HEK293T (cell line): ENCODE data around the gene ALOX12B.

Experiments used
- ARNT ChIP-seq: fragments of 450-650 bp; IDR thresholded peaks from 2 replicates; pipeline ENCODE4 v1.6.1; 2017; ENCODE audit warnings: mild to moderate bottlenecking
- BHLHE40 ChIP-seq: fragments of 450-650 bp; IDR thresholded peaks from 2 replicates; pipeline ENCODE4 v1.6.1; 2016; ENCODE audit warnings: mild to moderate bottlenecking, moderate library complexity, borderline replicate concordance
- CTBP1 ChIP-seq: fragments of 450-650 bp; IDR thresholded peaks from 2 replicates; pipeline ENCODE4 v1.6.1; 2016; ENCODE audit warnings: borderline replicate concordance
- ELF4 ChIP-seq: fragments of 450-650 bp; IDR thresholded peaks from 2 replicates; pipeline ENCODE4 v1.6.1; 2017; ENCODE audit warnings: antibody characterized with exemption
- FOXA1 ChIP-seq: fragments of 450-650 bp; IDR thresholded peaks from 2 replicates; pipeline ENCODE4 v1.6.1; 2016; ENCODE audit warnings: mild to moderate bottlenecking
- FOXK2 ChIP-seq: fragments of 450-650 bp; IDR thresholded peaks from 2 replicates; pipeline ENCODE4 v1.6.1; 2016; ENCODE audit warnings: mild to moderate bottlenecking
- FOXM1 ChIP-seq: fragments of 450-650 bp; IDR thresholded peaks from 2 replicates; pipeline ENCODE4 v1.6.1; 2017; ENCODE audit warnings: mild to moderate bottlenecking, borderline replicate concordance
- HDGF ChIP-seq: fragments of 450-650 bp; IDR thresholded peaks from 2 replicates; pipeline ENCODE4 v1.6.1; 2017; ENCODE audit warnings: antibody characterized with exemption, borderline replicate concordance
- LEF1 ChIP-seq: fragments of 450-650 bp; IDR thresholded peaks from 2 replicates; pipeline ENCODE4 v1.6.1; 2017; ENCODE audit warnings: mild to moderate bottlenecking, borderline replicate concordance
- SP1 ChIP-seq: fragments of 450-650 bp; IDR thresholded peaks from 2 replicates; pipeline ENCODE4 v1.6.1; 2017
- SUZ12 ChIP-seq: fragments of 450-650 bp; IDR thresholded peaks from 2 replicates; pipeline ENCODE4 v1.6.1; 2016; ENCODE audit warnings: mild to moderate bottlenecking
- TARDBP ChIP-seq: fragments of 450-650 bp; IDR thresholded peaks from 2 replicates; pipeline ENCODE4 v1.6.1; 2016
- ZNF384 ChIP-seq: fragments of 450-650 bp; IDR thresholded peaks from 2 replicates; pipeline ENCODE4 v1.6.1; 2016

DNA sequence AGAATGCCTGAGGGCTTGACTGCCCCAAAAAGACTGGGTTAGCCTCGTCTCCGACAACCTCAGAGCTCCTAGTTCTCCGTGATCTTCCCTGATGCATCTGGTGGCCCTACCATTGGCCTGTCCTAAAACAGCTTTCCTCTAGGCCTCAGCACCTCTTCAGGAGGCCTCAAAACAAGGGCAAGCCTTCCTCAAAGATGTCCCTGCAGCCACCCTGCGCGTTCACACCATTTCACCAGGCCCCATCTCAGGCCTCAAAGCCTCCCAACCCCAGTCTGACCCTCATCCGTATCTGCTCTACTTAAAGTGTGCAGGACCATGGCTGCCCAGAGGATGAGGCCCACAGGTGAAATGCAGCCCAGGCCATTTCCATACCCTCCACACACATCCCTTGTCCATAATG, 23.4 kb upstream of the ALOX12B start:
- no peak for TF ChIP-seq CTBP1
- TF ChIP-seq ZNF384: no peak
- no peak for TF ChIP-seq SUZ12
- no peak for TF ChIP-seq HDGF
- no peak for TF ChIP-seq ELF4
- no peak for TF ChIP-seq FOXA1
- no peak for TF ChIP-seq BHLHE40
- TF ChIP-seq FOXK2: no peak
- TF ChIP-seq ARNT: no peak
- no peak for TF ChIP-seq SP1
- TF ChIP-seq FOXM1: no peak
- no peak for TF ChIP-seq TARDBP
- TF ChIP-seq LEF1: no peak
